ENCODE results near the gene RASL10B.

Gene RASL10B

DNA sequence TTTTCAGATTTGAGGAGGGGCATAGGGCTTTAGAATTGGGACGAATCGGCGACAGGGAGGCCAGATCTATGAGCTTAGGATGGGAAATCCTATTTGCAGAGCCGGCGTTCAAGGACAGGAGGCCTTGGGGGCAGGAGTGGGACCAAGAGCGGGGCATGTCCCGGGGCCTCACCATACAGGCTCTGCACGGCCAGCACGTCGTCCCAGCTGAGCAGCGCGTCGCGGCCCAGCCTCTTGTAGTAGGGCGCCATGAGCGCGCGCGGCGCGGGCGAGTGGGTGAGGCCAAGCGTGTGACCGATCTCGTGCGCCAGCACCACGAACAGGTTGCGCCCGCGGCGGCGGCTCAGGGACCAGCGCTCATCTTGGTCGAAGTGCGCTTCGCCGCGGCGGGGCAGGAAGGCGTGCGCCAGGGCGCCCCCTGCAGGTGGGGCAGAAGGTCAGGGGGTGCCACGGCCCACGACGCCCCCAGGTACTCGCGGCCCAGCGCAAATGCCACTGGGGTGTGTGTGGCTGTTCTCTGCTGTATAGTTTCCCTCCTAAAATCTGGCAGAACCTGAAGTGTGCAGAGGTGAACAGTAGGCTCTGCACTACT lies 38.6 kb downstream of the RASL10B start:
- Histone ChIP-seq H3K4me1 (ENCODE audit: low read depth, poor library complexity, severe bottlenecking) (peaks cover 3% of the 10 kb centered on the region), H4K20me1 (ENCODE audit: insufficient read depth) (no peaks in the 10 kb centered on the region), H3K79me2 (ENCODE audit: insufficient read depth, low read depth) (no peaks in the 10 kb centered on the region), H3K9ac (no peak overlapping the region), H3K36me3 (ENCODE audit: insufficient read depth) (no peaks in the 10 kb centered on the region), H3K4me2 (no peak overlapping the region), H3K27ac (no peak overlapping the region), H3K27me3 (ENCODE audit: insufficient read depth, low read depth) (no peaks in the 10 kb centered on the region), H3K4me3 (IDR thresholded peaks at IDR 0.05; ENCODE audit: insufficient read depth, low read depth, low read length) (no peak overlapping the region), H2AFZ (ENCODE audit: low read depth) (no peak overlapping the region)
- TF ChIP-seq, protein P1, sequence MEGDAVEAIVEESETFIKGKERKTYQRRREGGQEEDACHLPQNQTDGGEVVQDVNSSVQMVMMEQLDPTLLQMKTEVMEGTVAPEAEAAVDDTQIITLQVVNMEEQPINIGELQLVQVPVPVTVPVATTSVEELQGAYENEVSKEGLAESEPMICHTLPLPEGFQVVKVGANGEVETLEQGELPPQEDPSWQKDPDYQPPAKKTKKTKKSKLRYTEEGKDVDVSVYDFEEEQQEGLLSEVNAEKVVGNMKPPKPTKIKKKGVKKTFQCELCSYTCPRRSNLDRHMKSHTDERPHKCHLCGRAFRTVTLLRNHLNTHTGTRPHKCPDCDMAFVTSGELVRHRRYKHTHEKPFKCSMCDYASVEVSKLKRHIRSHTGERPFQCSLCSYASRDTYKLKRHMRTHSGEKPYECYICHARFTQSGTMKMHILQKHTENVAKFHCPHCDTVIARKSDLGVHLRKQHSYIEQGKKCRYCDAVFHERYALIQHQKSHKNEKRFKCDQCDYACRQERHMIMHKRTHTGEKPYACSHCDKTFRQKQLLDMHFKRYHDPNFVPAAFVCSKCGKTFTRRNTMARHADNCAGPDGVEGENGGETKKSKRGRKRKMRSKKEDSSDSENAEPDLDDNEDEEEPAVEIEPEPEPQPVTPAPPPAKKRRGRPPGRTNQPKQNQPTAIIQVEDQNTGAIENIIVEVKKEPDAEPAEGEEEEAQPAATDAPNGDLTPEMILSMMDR (conservative IDR thresholded peaks at IDR 0.05; ENCODE audit: low read depth, low read length): no peak

DNA sequence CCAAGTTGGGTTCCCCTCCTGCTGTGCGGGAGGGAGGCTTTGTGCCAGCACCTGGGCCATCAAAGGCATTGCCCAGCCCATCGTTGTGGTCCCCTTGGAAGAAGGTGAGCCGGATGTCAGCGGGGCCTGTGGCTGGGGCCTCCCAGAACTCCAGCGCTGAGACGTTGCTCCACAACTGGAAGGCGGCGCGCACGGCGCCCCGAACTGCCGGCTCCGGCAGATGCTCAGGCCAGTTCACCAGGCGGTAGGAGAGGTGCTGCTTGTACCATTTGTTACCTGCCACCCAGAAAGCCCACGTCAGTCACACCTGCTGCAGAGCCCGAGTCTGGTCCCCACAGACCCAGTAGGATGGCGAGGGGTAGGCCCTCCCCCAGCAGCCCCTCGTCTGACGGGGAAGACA lies 41.7 kb downstream of the RASL10B start:
- Histone ChIP-seq H3K27me3 (ENCODE audit: insufficient read depth, low read depth) (no peaks in the 10 kb centered on the region), H3K4me1 (ENCODE audit: low read depth, poor library complexity, severe bottlenecking) (no peaks in the 10 kb centered on the region), H3K27ac (no peak overlapping the region), H3K4me3 (IDR thresholded peaks at IDR 0.05; ENCODE audit: insufficient read depth, low read depth, low read length) (no peak overlapping the region), H3K79me2 (ENCODE audit: insufficient read depth, low read depth) (no peaks in the 10 kb centered on the region), H4K20me1 (ENCODE audit: insufficient read depth) (no peaks in the 10 kb centered on the region), H3K9ac (no peak overlapping the region), H3K36me3 (ENCODE audit: insufficient read depth) (no peaks in the 10 kb centered on the region), H3K4me2 (no peak overlapping the region), H2AFZ (ENCODE audit: low read depth) (no peak overlapping the region)
- TF ChIP-seq, protein P1 (conservative IDR thresholded peaks at IDR 0.05; ENCODE audit: low read depth, low read length): no peak

DNA sequence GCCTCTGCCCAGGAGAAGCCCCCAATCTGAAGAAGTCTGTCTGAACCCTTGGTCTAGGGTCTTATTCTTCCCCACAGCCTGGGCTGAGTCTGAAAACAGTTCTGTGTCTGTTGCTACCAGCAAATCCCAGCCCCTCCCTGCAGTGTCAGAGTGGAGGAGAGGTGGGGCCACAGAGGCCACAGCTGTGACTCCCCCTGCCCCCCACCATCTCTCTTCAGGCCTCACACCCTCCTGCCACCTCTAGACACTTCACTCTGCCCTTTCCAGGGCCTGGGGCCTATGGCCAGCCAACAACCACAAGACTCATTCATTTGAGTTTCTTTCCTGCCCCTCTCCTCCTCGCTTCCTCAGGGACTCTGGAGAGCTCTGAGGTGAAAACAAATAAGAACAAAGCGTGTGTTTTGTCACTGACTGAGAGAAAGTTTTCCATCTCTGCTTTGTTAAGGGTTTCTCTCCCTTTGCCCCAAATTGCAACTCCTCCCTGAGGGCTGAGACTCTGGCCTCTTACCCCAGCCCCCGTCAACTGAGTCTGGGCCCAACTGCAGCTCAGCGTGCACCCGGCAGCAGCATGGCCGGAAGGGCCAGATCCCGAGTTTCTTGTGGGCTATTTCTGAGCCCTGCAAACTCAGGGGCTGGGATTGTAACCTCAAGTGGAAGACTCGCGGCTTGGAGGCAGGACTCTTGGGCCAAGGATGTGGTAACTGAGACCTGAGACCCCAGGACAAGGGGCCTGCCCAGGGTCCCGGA lies 42.4 kb downstream of the RASL10B start:
- Histone ChIP-seq H4K20me1 (ENCODE audit: insufficient read depth) (no peaks in the 10 kb centered on the region), H3K27ac (no peak overlapping the region), H3K4me3 (IDR thresholded peaks at IDR 0.05; ENCODE audit: insufficient read depth, low read depth, low read length) (no peak overlapping the region), H3K4me1 (ENCODE audit: low read depth, poor library complexity, severe bottlenecking) (no peaks in the 10 kb centered on the region), H3K27me3 (ENCODE audit: insufficient read depth, low read depth) (no peaks in the 10 kb centered on the region), H2AFZ (ENCODE audit: low read depth) (no peak overlapping the region), H3K79me2 (ENCODE audit: insufficient read depth, low read depth) (no peaks in the 10 kb centered on the region), H3K4me2 (no peak overlapping the region), H3K9ac (no peak overlapping the region), H3K36me3 (ENCODE audit: insufficient read depth) (no peaks in the 10 kb centered on the region)
- TF ChIP-seq, protein P1 (conservative IDR thresholded peaks at IDR 0.05; ENCODE audit: low read depth, low read length): no peak

DNA sequence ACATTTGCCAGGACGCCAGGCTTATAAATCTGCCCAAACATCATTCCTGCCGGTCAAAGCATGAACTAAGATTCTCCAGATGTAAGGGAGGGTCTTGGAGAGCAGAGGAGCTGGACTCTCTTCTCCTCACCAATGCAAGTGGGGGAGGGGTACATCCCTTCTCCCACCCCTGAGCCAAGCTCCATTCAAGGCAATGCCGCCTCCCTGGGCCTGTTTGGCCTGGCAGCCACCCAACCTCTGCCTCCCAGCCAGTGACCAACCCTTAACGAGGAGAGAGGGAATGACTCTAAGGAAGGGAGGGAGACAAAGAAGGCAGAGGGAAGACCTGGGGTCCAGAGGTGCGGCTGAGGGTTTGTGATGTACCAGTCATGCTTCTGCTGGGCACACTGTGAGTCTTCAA lies 43.1 kb downstream of the RASL10B start:
- Histone ChIP-seq H3K4me2 (no peak overlapping the region), H3K27ac (no peak overlapping the region), H3K9ac (no peak overlapping the region), H3K4me3 (IDR thresholded peaks at IDR 0.05; ENCODE audit: insufficient read depth, low read depth, low read length) (no peak overlapping the region), H4K20me1 (ENCODE audit: insufficient read depth) (no peaks in the 10 kb centered on the region), H3K4me1 (ENCODE audit: low read depth, poor library complexity, severe bottlenecking) (no peaks in the 10 kb centered on the region), H3K79me2 (ENCODE audit: insufficient read depth, low read depth) (no peaks in the 10 kb centered on the region), H3K27me3 (ENCODE audit: insufficient read depth, low read depth) (no peaks in the 10 kb centered on the region), H2AFZ (ENCODE audit: low read depth) (no peak overlapping the region), H3K36me3 (ENCODE audit: insufficient read depth) (no peaks in the 10 kb centered on the region)
- TF ChIP-seq, protein P1 (conservative IDR thresholded peaks at IDR 0.05; ENCODE audit: low read depth, low read length): no peak
